GM12878 (cell line): Measurements from ENCODE around the gene BRF1. TPM values are rescaled to one million over a fixed set of nuclear protein-coding genes. Genes with fewer than 3 reads are reported as not detected.

ENCODE experiments used
- ATAC-seq: fragments of 200-7000 bp; cut with Tn5 transposase; 3 replicates; pipeline ENCODE4 v1.9.1; 2020; ENCODE audit warnings: mild to moderate bottlenecking, moderate library complexity
- BruUV-seq: library from RNA; stranded (reverse); fragments of 400-500 nt; replicated peaks from 2 replicates; lab custom pipeline; 2021; lab: Mats Ljungman, UMichigan
- CTCF ChIA-PET: fragments of 300-600 bp; sonication (Branson Sonifier 250); formaldehyde crosslinking; extraction: SDS; loops from one replicate; lab custom pipeline; 2021; ENCODE audit warnings: inconsistent platforms; lab: Yijun Ruan, JAX
- POLR2A ChIA-PET: fragments of 350-600 bp; formaldehyde crosslinking; extraction: SDS; loops from one replicate; lab custom pipeline; 2021; ENCODE audit warnings: inconsistent platforms; lab: Charles Lee
- RAD21 ChIA-PET: fragments of 300-600 bp; sonication (Branson Sonifier 250); formaldehyde crosslinking; loops from one replicate; lab custom pipeline; 2023; ENCODE audit warnings: antibody characterized with exemption; ENCODE audit not compliant: unreplicated experiment; lab: Charles Lee
- SMC1A ChIA-PET: fragments of 300-600 bp; sonication (Branson Sonifier 250); formaldehyde crosslinking; loops from one replicate; lab custom pipeline; 2023; ENCODE audit not compliant: unreplicated experiment, uncharacterized antibody; lab: Charles Lee
- DNase-seq: peaks from one replicate; pipeline ENCODE4 v3.0.0-alpha.2; 2011; ENCODE audit warnings: low read depth, low spot score
- FAIRE-seq: peaks from 3 replicates; lab custom pipeline; 2011; peaks lifted over from hg19 to GRCh38; lab: Jason Lieb, UNC
- H2AFZ ChIP-seq: 2 replicates; pipeline ENCODE4 v1.6.0; 2011; ENCODE audit warnings: low read depth, low read length, control low read depth; ENCODE audit not compliant: control insufficient read depth
- H3K27ac ChIP-seq: 2 replicates; pipeline ENCODE4 v1.5.1; 2011; ENCODE audit warnings: control low read depth; ENCODE audit not compliant: control insufficient read depth, insufficient read depth
- H3K27me3 ChIP-seq, 2 experiments: replicated peaks in 1 of 2; 2 replicates each; pipeline versions ENCODE4 v1.6.0 to v1.6.1; 2011; ENCODE audit warnings: low read length in 1 of 2; ENCODE audit not compliant: control insufficient read depth in 2 of 2, insufficient read depth in 2 of 2
- H3K36me3 ChIP-seq, 2 experiments: 2 replicates each; pipeline ENCODE4 v1.5.1; 2011; ENCODE audit warnings: low read length in 1 of 2; ENCODE audit not compliant: control insufficient read depth in 2 of 2, insufficient read depth in 2 of 2
- H3K4me1 ChIP-seq: 2 replicates; pipeline ENCODE4 v1.6.1; 2011; ENCODE audit warnings: mild to moderate bottlenecking, low read length, moderate library complexity, mixed read lengths; ENCODE audit not compliant: control insufficient read depth, insufficient read depth
- H3K4me2 ChIP-seq: 2 replicates; pipeline ENCODE4 v1.6.0; 2011; ENCODE audit warnings: control low read depth; ENCODE audit not compliant: control insufficient read depth, insufficient read depth
- H3K4me3 ChIP-seq: fragments of 200-600 bp; sonication (generic); 2 replicates; pipeline ENCODE4 v1.5.1; 2016
- H3K79me2 ChIP-seq: 2 replicates; pipeline ENCODE4 v1.6.0; 2011; ENCODE audit warnings: low read length; ENCODE audit not compliant: control insufficient read depth, insufficient read depth
- H3K9ac ChIP-seq: 2 replicates; pipeline ENCODE4 v1.8.0; 2011; ENCODE audit warnings: low read length, control low read depth, mixed read lengths; ENCODE audit not compliant: control insufficient read depth, insufficient read depth
- H3K9me3 ChIP-seq: replicated peaks from 3 replicates; pipeline ENCODE4 v1.5.1; 2011; ENCODE audit warnings: mild to moderate bottlenecking, low read length; ENCODE audit not compliant: control insufficient read depth, insufficient read depth
- H4K20me1 ChIP-seq: 2 replicates; pipeline ENCODE4 v1.6.0; 2011; ENCODE audit not compliant: control insufficient read depth, insufficient read depth
- CBX3 ChIP-seq: fragments of 200-600 bp; sonication (generic); IDR thresholded peaks from 2 replicates; pipeline ENCODE4 v1.6.1; 2016; ENCODE audit warnings: low read depth, borderline replicate concordance
- CHD1 ChIP-seq: IDR thresholded peaks from 2 replicates; pipeline ENCODE4 v1.6.1; 2012; ENCODE audit warnings: low read depth, low read length, improper control_type of control experiment
- ETV6 ChIP-seq, 2 experiments: fragments of 450-650 bp in 1 of 2; IDR thresholded peaks in 1 of 2; conservative IDR thresholded peaks in 1 of 2; 2 replicates each; pipeline ENCODE4 v1.6.1; 2014; ENCODE audit warnings: antibody characterized with exemption in 1 of 2, borderline replicate concordance in 1 of 2, low read depth in 1 of 2, mild to moderate bottlenecking in 1 of 2, moderate library complexity in 1 of 2
- IRF3 ChIP-seq: fragments of 450-650 bp; IDR thresholded peaks from 2 replicates; pipeline ENCODE4 v1.6.1; 2014; ENCODE audit warnings: mild to moderate bottlenecking
- IRF5 ChIP-seq: fragments of 450-650 bp; IDR thresholded peaks from 2 replicates; pipeline ENCODE4 v1.6.1; 2017; ENCODE audit warnings: borderline replicate concordance
- KLF5 ChIP-seq: fragments of 450-650 bp; IDR thresholded peaks from 2 replicates; pipeline ENCODE4 v1.6.1; 2014; ENCODE audit warnings: mild to moderate bottlenecking; ENCODE audit not compliant: partially characterized antibody
- MTA3 ChIP-seq: IDR thresholded peaks from 2 replicates; pipeline ENCODE4 v1.6.1; 2012; ENCODE audit warnings: low read length, inconsistent platforms, borderline replicate concordance
- NFYB ChIP-seq: IDR thresholded peaks from 2 replicates; pipeline ENCODE4 v1.6.1; 2011; ENCODE audit warnings: low read depth, mild to moderate bottlenecking, low read length, improper control_type of control experiment, moderate library complexity; ENCODE audit not compliant: insufficient read depth
- NR2F1 ChIP-seq: fragments of 450-650 bp; conservative IDR thresholded peaks from 2 replicates; pipeline ENCODE4 v1.6.1; 2017; ENCODE audit warnings: mild to moderate bottlenecking
- RELB ChIP-seq: fragments of 450-650 bp; IDR thresholded peaks from 2 replicates; pipeline ENCODE4 v1.6.1; 2017; ENCODE audit warnings: low read depth, mild to moderate bottlenecking, moderate library complexity
- REST ChIP-seq: IDR thresholded peaks from 2 replicates; pipeline ENCODE4 v1.6.1; 2012; ENCODE audit warnings: mild to moderate bottlenecking, low read depth, low read length
- SREBF1 ChIP-seq: IDR thresholded peaks from 2 replicates; pipeline ENCODE4 v1.6.1; 2012; ENCODE audit warnings: mild to moderate bottlenecking, low read length
- SREBF2 ChIP-seq: IDR thresholded peaks from 2 replicates; pipeline ENCODE4 v1.6.1; 2012; ENCODE audit warnings: mild to moderate bottlenecking, low read length
- STAT3 ChIP-seq: IDR thresholded peaks from 2 replicates; pipeline ENCODE4 v1.6.1; 2011; ENCODE audit warnings: low read depth, low read length, improper control_type of control experiment
- TAF1 ChIP-seq: IDR thresholded peaks from 2 replicates; pipeline ENCODE4 v1.6.1; 2011; ENCODE audit warnings: mild to moderate bottlenecking, low read depth, low read length, borderline replicate concordance
- TARDBP ChIP-seq: IDR thresholded peaks from 2 replicates; pipeline ENCODE4 v1.6.1; 2016; ENCODE audit warnings: borderline replicate concordance
- YBX1 ChIP-seq: fragments of 450-650 bp; IDR thresholded peaks from 2 replicates; pipeline ENCODE4 v1.6.1; 2016; ENCODE audit warnings: antibody characterized with exemption
- ZNF217 ChIP-seq: fragments of 450-650 bp; IDR thresholded peaks from 2 replicates; pipeline ENCODE4 v1.6.1; 2017; ENCODE audit warnings: antibody characterized with exemption, mild to moderate bottlenecking
- ZNF274 ChIP-seq: IDR thresholded peaks from one replicate; pipeline ENCODE4 v1.8.0; 2011; ENCODE audit not compliant: insufficient read length, insufficient read depth
- WGBS: methylation state at CpG from one replicate; pipeline ENCODE4 v1.1.6; 2016; ENCODE audit warnings: low lambda C conversion rate; ENCODE audit not compliant: insufficient replicate concordance, insufficient coverage; ENCODE audit errors: missing lambda C conversion rate; 5-methylcytosine and 5-hydroxymethylcytosine counted together
- in situ Hi-C: fragments of 300-500 bp; cut with MboI; formaldehyde crosslinking; loops from 9 replicates; pipeline ENCODE4 v1.14.3; 2018; ENCODE audit warnings: mixed read lengths
- intact Hi-C: fragments of 100-400 bp; cut with micrococcal nuclease; formaldehyde crosslinking; loops from one replicate; pipeline ENCODE4 v1.14.2; 2022; ENCODE audit not compliant: unreplicated experiment
- polyA plus RNA-seq, 11 experiments: library from polyadenylated mRNA; depleted of rRNA in 4 of 11; unstranded in 6 of 11; stranded (reverse) in 5 of 11; fragments of >200 nt; fragmentation: Nextera tagmentation in 4 of 11; fragmentation: Illumina TruSeq in 1 of 11; extraction: Ambion mirVana in 4 of 11; extraction: Trizol in 1 of 11; gene quantifications; 1 replicate in 1 of 11; 2 replicates in 10 of 11; pipeline versions ENCODE4 v1.2.1 to v1.2.3, GENCODE V29; 2011 to 2016; ENCODE audit warnings: inconsistent platforms in 2 of 11, missing spikeins in 2 of 11, low read depth in 1 of 11
- total RNA-seq, 4 experiments: library from RNA; depleted of rRNA in 3 of 4; stranded (reverse); fragments of >200 nt in 3 of 4; fragmentation: Illumina TruSeq in 1 of 4; extraction: Trizol in 1 of 4; gene quantifications; 2 replicates each; pipeline versions ENCODE4 v1.2.1 to v1.2.3, GENCODE V29; 2013 to 2021

BRF1 gene
- total and polyA plus RNA-seq, 10 of the 15 experiments (the other 5 are each of a cell fraction or from before 2014, with no cell fraction given), result 0.21 to 33.5 (median 10.7) TPM

- TF ChIP-seq KLF5, result no peak
- TF ChIP-seq MTA3, result no peak
- TF ChIP-seq REST, result no peak
- TF ChIP-seq NR2F1, result no peak
- no peak for TF ChIP-seq IRF5
- TF ChIP-seq STAT3, result no peak
- no peak for TF ChIP-seq RELB
- no peak for TF ChIP-seq CBX3
- no peak for TF ChIP-seq TAF1
- TF ChIP-seq IRF3, result no peak
- TF ChIP-seq SREBF1, result no peak
- TF ChIP-seq CHD1, result no peak
- TF ChIP-seq ZNF217, result no peak
- TF ChIP-seq ETV6 (conservative IDR thresholded peaks at IDR 0.05 in 1 of 2, IDR thresholded peaks at IDR 0.05 in 1 of 2; ENCODE audit: borderline replicate concordance in 1 of 2, low read depth in 1 of 2), result no peak
- no peak for TF ChIP-seq NFYB
- no peak for TF ChIP-seq ZNF274
- no peak for TF ChIP-seq SREBF2
- no peak for TF ChIP-seq YBX1
- TF ChIP-seq TARDBP, result no peak
- FAIRE-seq (no peak), DNase-seq (no peak), ATAC-seq (no peak)
- Histone ChIP-seq H3K79me2 (no peaks in the 10 kb centered on the region), H3K27ac (no peak overlapping the region), H2AFZ (no peak overlapping the region), H3K4me2 (no peak overlapping the region), H4K20me1 (no peaks in the 10 kb centered on the region), H3K4me1 (peaks cover 3% of the 10 kb centered on the region; the same call in 1 of the 2 replicates), H3K9me3 (no peaks in the 10 kb centered on the region), H3K9ac (no peak overlapping the region), H3K4me3 (no peak overlapping the region), H3K27me3 (peaks cover 2 to 3% of the 10 kb centered on the region in 2 experiments; a peak in 2 of 4 replicates), H3K36me3 (no peaks in the 10 kb centered on the region)
- ChIA-PET SMC1A (no interaction called here), CTCF (no interaction called here), RAD21 (no interaction called here), POLR2A (no interaction called here)
- intact Hi-C loops, result no loop called here
- in situ Hi-C loops, result no loop called here
- BruUV-seq, result no TSS peak
- 27% methylated on average over 7 of the region's 7 CpGs for WGBS
Measured at GRCh38 chr14:105172476-105172875, 128.3 kb downstream of the BRF1 start.
